ENCODE results near the gene CRB1.

Gene CRB1

GRCh38 chr1:197392541-197392940 is 124.5 kb downstream of the CRB1 start:
- no peak for ATAC-seq (ENCODE audit: insufficient read depth, low read depth)
- Histone ChIP-seq H3K4me2 (ENCODE audit: insufficient read depth, low read length) (no peak overlapping the region), H3K36me3 (ENCODE audit: insufficient read depth, low read length) (no peaks in the 10 kb centered on the region), H3K4me3 (ENCODE audit: low read depth in 1 of 2, low read length in 2 of 2) (no peak overlapping the region), H3K4me1 (ENCODE audit: insufficient read depth, low read length) (peaks cover 31% of the 10 kb centered on the region), H3K27me3 (ENCODE audit: insufficient read depth, low read length, poor library complexity) (no peaks in the 10 kb centered on the region), H3K9me3 (ENCODE audit: insufficient read depth, low read length, severe bottlenecking) (no peaks in the 10 kb centered on the region), H2AFZ (ENCODE audit: low read depth, low read length) (no peak overlapping the region), H3K79me2 (ENCODE audit: insufficient read depth, low read length) (no peaks in the 10 kb centered on the region), H3K27ac (ENCODE audit: low read length) (no peak overlapping the region), H3K9ac (ENCODE audit: low read depth, low read length) (no peak overlapping the region), H4K20me1 (ENCODE audit: insufficient read depth, low read length) (no peaks in the 10 kb centered on the region)
- DNase-seq, result no peak
- TF ChIP-seq, protein P1, sequence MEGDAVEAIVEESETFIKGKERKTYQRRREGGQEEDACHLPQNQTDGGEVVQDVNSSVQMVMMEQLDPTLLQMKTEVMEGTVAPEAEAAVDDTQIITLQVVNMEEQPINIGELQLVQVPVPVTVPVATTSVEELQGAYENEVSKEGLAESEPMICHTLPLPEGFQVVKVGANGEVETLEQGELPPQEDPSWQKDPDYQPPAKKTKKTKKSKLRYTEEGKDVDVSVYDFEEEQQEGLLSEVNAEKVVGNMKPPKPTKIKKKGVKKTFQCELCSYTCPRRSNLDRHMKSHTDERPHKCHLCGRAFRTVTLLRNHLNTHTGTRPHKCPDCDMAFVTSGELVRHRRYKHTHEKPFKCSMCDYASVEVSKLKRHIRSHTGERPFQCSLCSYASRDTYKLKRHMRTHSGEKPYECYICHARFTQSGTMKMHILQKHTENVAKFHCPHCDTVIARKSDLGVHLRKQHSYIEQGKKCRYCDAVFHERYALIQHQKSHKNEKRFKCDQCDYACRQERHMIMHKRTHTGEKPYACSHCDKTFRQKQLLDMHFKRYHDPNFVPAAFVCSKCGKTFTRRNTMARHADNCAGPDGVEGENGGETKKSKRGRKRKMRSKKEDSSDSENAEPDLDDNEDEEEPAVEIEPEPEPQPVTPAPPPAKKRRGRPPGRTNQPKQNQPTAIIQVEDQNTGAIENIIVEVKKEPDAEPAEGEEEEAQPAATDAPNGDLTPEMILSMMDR (IDR thresholded peaks at IDR 0.05; ENCODE audit: borderline replicate concordance, extremely low read depth, low read length, poor library complexity, severe bottlenecking), result no peak
- no peak for TF ChIP-seq EZH2 (IDR thresholded peaks at IDR 0.05; ENCODE audit: borderline replicate concordance, low read depth, low read length, severe bottlenecking)

DNA sequence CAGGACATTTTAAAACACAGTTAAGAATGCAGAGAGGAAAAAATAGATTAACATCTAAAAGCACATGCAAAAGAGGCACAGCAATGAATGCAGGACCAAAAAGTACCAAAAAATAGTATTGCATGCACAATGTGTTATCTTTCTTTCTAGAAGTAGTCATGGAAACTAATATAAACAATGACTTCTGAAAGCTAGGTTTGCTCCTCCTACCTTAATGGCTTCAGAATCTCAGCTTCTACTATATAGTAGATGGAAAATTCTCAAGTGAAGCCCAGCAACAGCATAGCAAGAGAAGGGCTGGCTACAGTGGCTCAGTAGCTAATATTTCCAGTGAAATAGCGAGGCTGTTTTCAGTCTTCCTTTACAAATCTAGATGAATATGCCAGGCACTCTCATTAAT is 125.1 kb downstream of the CRB1 start:
- TF ChIP-seq, protein P1 (IDR thresholded peaks at IDR 0.05; ENCODE audit: borderline replicate concordance, extremely low read depth, low read length, poor library complexity, severe bottlenecking), result no peak
- TF ChIP-seq EZH2 (IDR thresholded peaks at IDR 0.05; ENCODE audit: borderline replicate concordance, low read depth, low read length, severe bottlenecking), result no peak
- H3K9me3 ChIP-seq (ENCODE audit: insufficient read depth, low read length, severe bottlenecking), result no peaks in the 10 kb centered on the region
- no peak for ATAC-seq (ENCODE audit: insufficient read depth, low read depth)
- H3K9ac ChIP-seq (ENCODE audit: low read depth, low read length), result no peak overlapping the region
- DNase-seq, result no peak
- H3K4me2 ChIP-seq (ENCODE audit: insufficient read depth, low read length), result no peak overlapping the region
- no peak overlapping the region for H3K4me3 ChIP-seq (ENCODE audit: low read depth in 1 of 2, low read length in 2 of 2)
- no peaks in the 10 kb centered on the region for H3K27me3 ChIP-seq (ENCODE audit: insufficient read depth, low read length, poor library complexity)
- no peaks in the 10 kb centered on the region for H4K20me1 ChIP-seq (ENCODE audit: insufficient read depth, low read length)
- H2AFZ ChIP-seq (ENCODE audit: low read depth, low read length), result no peak overlapping the region
- H3K4me1 ChIP-seq (ENCODE audit: insufficient read depth, low read length), result peaks cover 31% of the 10 kb centered on the region
- H3K36me3 ChIP-seq (ENCODE audit: insufficient read depth, low read length), result no peaks in the 10 kb centered on the region
- no peak overlapping the region for H3K27ac ChIP-seq (ENCODE audit: low read length)
- H3K79me2 ChIP-seq (ENCODE audit: insufficient read depth, low read length), result no peaks in the 10 kb centered on the region

- H3K27me3 ChIP-seq (ENCODE audit: insufficient read depth, low read length, poor library complexity), result no peaks in the 10 kb centered on the region
- H3K4me1 ChIP-seq (ENCODE audit: insufficient read depth, low read length), result peaks cover 31% of the 10 kb centered on the region
Observed at GRCh38 chr1:197393772-197394171, 125.7 kb downstream of the CRB1 start.

More at GRCh38 chr1:197393772-197394171, 125.7 kb downstream of the CRB1 start:
- Histone ChIP-seq H3K9ac (ENCODE audit: low read depth, low read length) (no peak overlapping the region), H2AFZ (ENCODE audit: low read depth, low read length) (no peak overlapping the region), H3K4me2 (ENCODE audit: insufficient read depth, low read length) (no peak overlapping the region), H3K27ac (ENCODE audit: low read length) (no peak overlapping the region), H3K79me2 (ENCODE audit: insufficient read depth, low read length) (no peaks in the 10 kb centered on the region), H3K9me3 (ENCODE audit: insufficient read depth, low read length, severe bottlenecking) (no peaks in the 10 kb centered on the region), H4K20me1 (ENCODE audit: insufficient read depth, low read length) (no peaks in the 10 kb centered on the region), H3K36me3 (ENCODE audit: insufficient read depth, low read length) (no peaks in the 10 kb centered on the region), H3K4me3 (ENCODE audit: low read depth in 1 of 2, low read length in 2 of 2) (no peak overlapping the region)
- no peak for DNase-seq
- TF ChIP-seq, protein P1 (IDR thresholded peaks at IDR 0.05; ENCODE audit: borderline replicate concordance, extremely low read depth, low read length, poor library complexity, severe bottlenecking), result no peak
- no peak for TF ChIP-seq EZH2 (IDR thresholded peaks at IDR 0.05; ENCODE audit: borderline replicate concordance, low read depth, low read length, severe bottlenecking)
- no peak for ATAC-seq (ENCODE audit: insufficient read depth, low read depth)
